ENCODE results near the gene CDCA3. TPM values are rescaled to one million over a fixed set of nuclear protein-coding genes. Genes with fewer than 3 reads are reported as not detected.

Gene CDCA3
- total and polyA plus RNA-seq, 2 donors (not counting 1 experiment from before 2014, with no cell fraction given), result 1.6 to 2.3 TPM

GRCh38 chr12:6830286-6830890, 20.7 kb downstream of the CDCA3 start:
- Histone ChIP-seq H3K4me3 (ENCODE audit: control extremely low read depth in 1 of 5, extremely low read depth in 1 of 5, insufficient read depth in 1 of 5, low read depth in 2 of 5, low read length in 4 of 5) (no peak overlapping the region), H3K27ac (ENCODE audit: low read length in 2 of 2) (no peak overlapping the region), H3K36me3 (replicated peaks in 1 of 2; ENCODE audit: control extremely low read depth in 1 of 2, control insufficient read depth in 1 of 2, extremely low read depth in 1 of 2, insufficient read depth in 2 of 2, low read length in 1 of 2) (no peaks in the 10 kb centered on the region), H3K4me1 (ENCODE audit: control insufficient read depth in 2 of 2, insufficient read depth in 2 of 2, low read length in 2 of 2) (peaks cover 21 to 27% of the 10 kb centered on the region in 2 donors), H3K27me3 (replicated peaks in 1 of 4; ENCODE audit: control extremely low read depth in 1 of 4, control insufficient read depth in 3 of 4, insufficient read depth in 4 of 4, low read length in 3 of 4) (peaks cover 0 to 57% (median 28%) of the 10 kb centered on the region in 4 experiments), H2AFZ (ENCODE audit: insufficient read depth, low read depth, low read length, poor library complexity, severe bottlenecking) (no peak overlapping the region), H3K4me2 (replicated peaks; ENCODE audit: low read depth, low read length, poor library complexity, severe bottlenecking) (no peak overlapping the region), H3K9ac (ENCODE audit: low read length) (no peak overlapping the region), H4K20me1 (ENCODE audit: control insufficient read depth, insufficient read depth, low read length, poor library complexity, severe bottlenecking) (peaks cover 11% of the 10 kb centered on the region), H3K79me2 (ENCODE audit: control insufficient read depth, insufficient read depth, low read length) (no peaks in the 10 kb centered on the region), H3K9me3 (ENCODE audit: control extremely low read depth in 1 of 3, control insufficient read depth in 2 of 3, insufficient read depth in 1 of 3, low read length in 2 of 3) (peaks cover 0 to 11% (median 0%) of the 10 kb centered on the region in 3 donors)
- WGBS (ENCODE audit: insufficient coverage), result 93% methylated on average over 9 of the region's 11 CpGs
- DNase-seq, result no peak
- no peak overlapping the region for H3K27ac Mint-ChIP-seq
- intact Hi-C loops (cut with micrococcal nuclease), result no loop called here
- ChIA-PET CTCF (interaction anchor here (1.1 to 1.8 kb wide), 3 partner anchors 22 to 52 kb away, joined by 4 to 5 read pairs (median 5); partner anchors contain the start of genes SPSB2 and USP5), POLR2A (interaction anchor here (1.3 to 1.5 kb wide), 2 partner anchors 43 to 77 kb away, joined by 3 to 4 read pairs; partner anchors contain the start of genes MLF2 and SPSB2)
- H3K9me3 Mint-ChIP-seq (ENCODE audit: insufficient read depth), result no peaks in the 10 kb centered on the region
- peaks cover 63% of the 10 kb centered on the region for H3K27me3 Mint-ChIP-seq
- peak overlapping the region; percentile 59 for H3K4me3 Mint-ChIP-seq
- peaks cover 20% of the 10 kb centered on the region for H3K4me1 Mint-ChIP-seq
- TF ChIP-seq EZH2 (IDR thresholded peaks at IDR 0.05; ENCODE audit: borderline replicate concordance, insufficient read depth, low read depth, low read length, poor library complexity, severe bottlenecking) (no peak), CTCF (IDR thresholded peaks at IDR 0.05) (no peak)
- ATAC-seq (ENCODE audit: low read depth), result no peak

Data from B cell (primary cell).